Duodenal mucosa (tissue), 2 donors: Measurements from ENCODE around the gene NOL9.
"Not testable (repeated sequence)": the region's sequence is repeated elsewhere in the genome, so short reads cannot be mapped to it uniquely, and the experiment has no call there.

ENCODE experiments used
- H3K27ac ChIP-seq: one replicate; pipeline ENCODE4 v1.7.0; 2013; ENCODE audit warnings: low read depth, low read length
- H3K27me3 ChIP-seq, 2 donors: one replicate each; pipeline ENCODE4 v1.7.0; 2013; ENCODE audit warnings: low read length in 2 of 2, control low read depth in 1 of 2; ENCODE audit not compliant: insufficient read depth in 2 of 2, control insufficient read depth in 1 of 2
- H3K36me3 ChIP-seq, 2 donors: one replicate each; pipeline ENCODE4 v1.7.0; 2013; ENCODE audit warnings: low read length in 2 of 2, control low read depth in 1 of 2; ENCODE audit not compliant: insufficient read depth in 2 of 2, control insufficient read depth in 1 of 2
- H3K4me1 ChIP-seq, 2 donors: one replicate each; pipeline ENCODE4 v1.7.0; 2013; ENCODE audit warnings: low read length in 2 of 2, control low read depth in 1 of 2; ENCODE audit not compliant: insufficient read depth in 2 of 2, control insufficient read depth in 1 of 2
- H3K4me3 ChIP-seq, 2 donors: one replicate each; pipeline ENCODE4 v1.7.0; 2013; ENCODE audit warnings: low read length in 2 of 2, low read depth in 1 of 2
- H3K9ac ChIP-seq, 2 donors: one replicate each; pipeline ENCODE4 v1.7.0; 2013; ENCODE audit warnings: low read length in 2 of 2, low read depth in 1 of 2
- H3K9me3 ChIP-seq, 2 donors: one replicate each; pipeline ENCODE4 v1.7.0; 2013; ENCODE audit warnings: low read length in 2 of 2, control low read depth in 1 of 2; ENCODE audit not compliant: control insufficient read depth in 1 of 2

NOL9 gene

DNA sequence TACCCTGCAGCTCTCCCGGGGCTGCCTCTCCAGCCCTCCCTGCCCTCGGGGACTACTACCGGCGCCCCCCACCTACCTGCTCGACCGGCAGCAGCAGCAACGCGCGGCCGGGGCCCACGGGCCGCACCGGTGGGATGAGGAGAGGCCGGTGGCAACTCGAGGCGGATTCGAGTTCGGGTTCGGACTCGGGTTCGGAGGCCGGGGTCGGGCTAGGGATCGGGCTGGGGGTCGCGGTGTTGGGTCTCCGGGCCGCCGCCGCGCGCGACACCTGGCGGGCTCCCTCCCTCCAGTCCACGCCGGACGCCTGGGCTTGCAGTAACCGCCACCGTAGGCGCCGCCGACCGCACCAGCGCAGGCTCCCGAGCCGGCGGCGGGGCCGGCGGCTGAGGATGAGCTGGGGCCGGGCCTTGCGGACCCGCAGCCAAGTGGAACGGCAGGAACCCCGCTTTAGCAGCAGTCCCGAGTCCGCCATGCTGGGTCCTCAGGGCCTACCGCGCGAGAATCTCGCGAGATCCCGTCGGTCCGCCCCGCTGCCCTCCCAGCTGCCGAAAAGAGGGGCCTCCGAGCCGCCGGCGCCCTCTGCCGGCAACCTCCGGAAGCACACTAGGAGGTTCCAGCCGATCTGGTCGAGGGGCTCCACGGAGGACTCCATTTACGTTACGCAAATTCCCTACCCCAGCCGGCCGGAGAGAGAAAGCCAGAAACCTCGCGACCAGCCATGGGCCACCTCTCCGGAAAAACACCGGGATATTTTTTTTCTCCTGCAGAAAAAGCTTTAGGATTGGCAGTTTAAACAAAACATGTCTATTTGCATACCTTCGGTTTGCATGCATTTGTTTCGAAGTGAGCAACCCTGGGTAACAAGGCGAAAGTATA is at the start of gene NOL9:
NOL9 (minus strand) TSS at position 483 of the 876 bp plus-strand sequence; CDS start at position 472, 11 bp downstream.
- no peaks in the 10 kb centered on the region for H3K9me3 ChIP-seq
- peak within 1 kb of the TSS; percentile 83 to 92 for H3K4me3 ChIP-seq
- H3K36me3 ChIP-seq: peaks cover 4 to 10% of the 10 kb centered on the region in 2 donors
- H3K9ac ChIP-seq: peak within 1 kb of the TSS; percentile 87 to 90
- H3K27ac ChIP-seq: peak within 1 kb of the TSS; percentile 62
- no peaks in the 10 kb centered on the region for H3K27me3 ChIP-seq
- peaks cover 5 to 15% of the 10 kb centered on the region in 2 donors for H3K4me1 ChIP-seq

DNA sequence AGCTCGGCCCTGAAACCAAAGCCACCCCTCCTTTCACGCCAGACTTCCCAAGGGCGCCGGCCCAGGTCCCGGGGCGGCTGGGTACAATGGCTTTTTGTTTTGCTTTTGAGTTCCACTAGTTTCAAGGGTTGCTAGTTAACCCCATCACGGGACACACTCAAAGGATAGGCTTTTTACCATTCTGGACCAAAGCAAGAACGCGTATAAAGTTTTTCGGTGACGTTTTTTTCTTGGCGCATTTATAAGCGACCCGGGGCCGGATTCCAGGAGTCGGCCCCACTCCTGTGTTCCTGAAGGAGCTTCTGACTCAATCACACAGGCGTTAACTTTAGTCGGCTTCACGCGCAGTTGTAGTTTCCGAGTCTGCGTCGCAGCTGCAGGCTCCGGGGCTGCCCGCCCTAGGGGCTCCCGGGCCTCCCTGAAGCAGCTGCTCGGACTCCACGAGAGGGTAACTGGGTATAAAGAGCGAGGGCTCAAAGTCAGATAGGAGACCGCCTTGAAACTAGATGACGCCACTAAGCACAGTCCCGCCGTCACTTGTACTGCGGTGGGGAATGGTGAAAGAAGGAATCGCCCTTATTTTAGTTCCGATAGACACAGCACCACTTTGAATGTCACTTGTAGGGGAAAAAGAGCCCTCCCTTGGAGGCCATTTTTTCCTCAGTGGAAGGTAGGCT is 49.1 kb upstream of the NOL9 start:
- Histone ChIP-seq H3K9me3 (no peaks in the 10 kb centered on the region), H3K27me3 (no peaks in the 10 kb centered on the region), H3K4me1 (peaks cover 18 to 35% of the 10 kb centered on the region in 2 donors), H3K27ac (peak overlapping the region; percentile 97), H3K4me3 (peak overlapping the region; percentile 71 to 77), H3K36me3 (peaks cover 0 to 10% of the 10 kb centered on the region in 2 donors), H3K9ac (peak overlapping the region; percentile 76 to 93)

DNA sequence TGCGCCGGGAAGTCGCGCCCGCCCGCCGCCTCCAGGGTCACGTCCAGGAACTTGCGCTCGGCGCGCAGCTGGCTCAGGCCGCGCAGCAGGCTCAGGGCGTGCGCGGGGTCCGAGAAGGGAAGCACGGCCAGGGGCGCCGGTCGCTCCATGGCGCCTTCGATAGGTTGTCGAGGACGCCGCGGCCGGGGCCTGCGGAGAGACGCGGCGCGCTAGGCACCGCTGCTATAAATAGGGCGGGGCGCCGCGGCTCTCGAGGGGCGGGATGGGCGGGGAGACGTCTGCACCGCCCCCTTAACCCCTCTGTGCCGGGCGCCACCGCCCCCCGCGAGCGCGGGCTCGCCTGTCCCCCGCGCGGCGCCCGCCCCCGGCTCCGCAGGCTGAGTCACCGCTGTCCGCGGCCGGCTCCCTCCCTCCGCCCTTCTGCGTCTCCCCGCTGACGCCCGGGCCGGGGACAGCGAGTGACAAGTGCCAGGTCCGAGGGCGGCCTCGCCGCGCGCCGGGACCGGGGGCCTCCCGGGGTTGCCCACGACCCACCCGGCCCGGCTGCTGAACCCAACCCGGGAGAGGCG is 48.4 kb upstream of the NOL9 start, which contains the start of gene KLHL21:
KLHL21 (minus strand) TSS at position 201 of the 569 bp plus-strand sequence; CDS start at position 149, 52 bp downstream.
- Histone ChIP-seq H3K4me1 (peaks cover 18 to 35% of the 10 kb centered on the region in 2 donors), H3K9ac (peak within 1 kb of the TSS; percentile 90 to 93), H3K36me3 (peaks cover 3 to 15% of the 10 kb centered on the region in 2 donors), H3K9me3 (no peaks in the 10 kb centered on the region), H3K4me3 (peak within 1 kb of the TSS; percentile 71 to 95), H3K27ac (peak within 1 kb of the TSS; percentile 97), H3K27me3 (no peaks in the 10 kb centered on the region)

DNA sequence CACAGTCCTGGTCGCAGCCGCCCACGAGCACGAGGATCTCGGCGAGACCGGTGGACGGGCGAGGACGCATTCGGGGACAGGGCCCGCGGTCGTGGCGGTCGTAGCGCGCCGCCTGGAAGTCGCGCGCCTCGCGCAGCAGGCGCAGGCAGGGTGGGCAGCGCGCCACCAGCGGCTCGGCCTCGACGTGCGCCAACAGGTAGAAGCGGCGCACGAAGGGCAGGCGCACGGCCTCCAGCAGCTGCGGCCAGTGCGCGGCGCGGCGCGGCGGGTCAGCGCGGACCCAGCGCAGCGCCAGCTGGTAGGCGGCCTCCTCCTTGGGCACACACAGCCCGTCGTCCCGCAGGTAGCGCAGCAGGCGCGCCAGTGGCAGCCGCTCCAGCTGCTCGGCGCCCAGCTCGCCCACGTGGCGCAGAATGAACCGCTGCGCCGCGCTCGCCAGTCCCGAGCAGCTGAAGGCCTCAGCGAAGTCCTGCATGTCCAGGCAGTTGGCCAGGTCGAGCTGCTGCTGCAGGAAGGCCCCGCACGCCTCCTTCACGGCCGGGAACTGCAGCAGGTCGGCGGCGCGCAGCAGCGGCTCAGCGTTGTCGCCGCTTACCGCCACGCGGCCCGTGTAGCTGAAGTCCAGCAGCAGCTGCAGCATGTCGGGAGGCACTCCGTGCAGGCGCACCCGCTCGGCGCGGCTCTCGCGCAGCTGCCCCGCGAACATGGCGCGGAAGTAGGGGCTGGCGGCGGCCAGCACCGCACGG is 47.8 kb upstream of the NOL9 start:
- no peaks in the 10 kb centered on the region for H3K27me3 ChIP-seq
- peak overlapping the region; percentile 97 for H3K27ac ChIP-seq
- H3K9ac ChIP-seq: peak overlapping the region; percentile 87 to 90
- no peaks in the 10 kb centered on the region for H3K9me3 ChIP-seq
- H3K36me3 ChIP-seq: peaks cover 8 to 22% of the 10 kb centered on the region in 2 donors
- H3K4me1 ChIP-seq: peaks cover 21 to 35% of the 10 kb centered on the region in 2 donors
- peak overlapping the region; percentile 71 to 95 for H3K4me3 ChIP-seq

DNA sequence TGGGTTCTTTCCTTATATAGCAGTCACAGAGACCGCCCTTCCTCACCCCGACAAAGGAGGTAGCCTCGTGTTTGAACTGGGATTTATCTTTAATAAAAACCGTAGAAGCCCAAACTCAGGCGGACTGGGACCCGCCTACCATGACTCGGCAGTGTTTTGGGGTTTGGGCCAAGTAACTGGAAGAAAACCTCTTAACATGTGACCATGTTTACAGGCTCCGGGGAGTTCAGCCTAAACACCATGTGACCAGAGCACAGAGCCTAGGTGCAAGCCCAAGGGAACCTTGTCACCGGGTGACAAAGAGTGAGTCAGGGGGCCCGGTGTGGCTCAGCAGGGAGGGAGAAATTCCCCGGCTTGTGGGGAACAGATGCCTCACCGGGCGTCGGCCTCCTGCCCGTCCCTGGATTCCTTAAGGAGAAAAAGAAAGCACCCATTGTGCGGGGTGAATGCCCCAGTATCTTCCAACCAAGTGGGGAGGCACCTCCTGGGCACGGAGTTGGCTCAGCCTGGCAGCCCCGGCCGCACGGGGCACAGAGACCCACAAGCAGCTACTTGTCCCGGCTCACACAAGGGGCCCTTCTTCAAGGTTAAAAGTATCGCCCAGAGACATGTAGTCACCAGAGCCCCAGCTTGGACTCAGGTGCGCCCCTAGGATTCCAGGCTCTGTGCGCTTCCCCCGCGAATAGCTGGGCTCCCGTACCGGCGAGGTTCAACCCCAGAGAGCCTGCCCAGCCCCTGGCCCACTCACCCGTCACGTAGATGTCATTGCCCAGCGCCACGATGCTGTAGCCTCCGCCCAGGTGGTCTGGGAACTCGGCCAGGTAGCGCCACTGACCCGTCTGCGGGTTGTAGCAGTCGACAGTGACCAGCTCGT is 47.0 kb upstream of the NOL9 start:
- Histone ChIP-seq H3K9ac (peak overlapping the region; percentile 87 to 90), H3K27me3 (no peaks in the 10 kb centered on the region), H3K36me3 (peaks cover 16 to 30% of the 10 kb centered on the region in 2 donors), H3K9me3 (no peaks in the 10 kb centered on the region), H3K4me1 (peaks cover 21 to 35% of the 10 kb centered on the region in 2 donors), H3K27ac (peak overlapping the region; percentile 97), H3K4me3 (peak overlapping the region; percentile 71 to 95)

DNA sequence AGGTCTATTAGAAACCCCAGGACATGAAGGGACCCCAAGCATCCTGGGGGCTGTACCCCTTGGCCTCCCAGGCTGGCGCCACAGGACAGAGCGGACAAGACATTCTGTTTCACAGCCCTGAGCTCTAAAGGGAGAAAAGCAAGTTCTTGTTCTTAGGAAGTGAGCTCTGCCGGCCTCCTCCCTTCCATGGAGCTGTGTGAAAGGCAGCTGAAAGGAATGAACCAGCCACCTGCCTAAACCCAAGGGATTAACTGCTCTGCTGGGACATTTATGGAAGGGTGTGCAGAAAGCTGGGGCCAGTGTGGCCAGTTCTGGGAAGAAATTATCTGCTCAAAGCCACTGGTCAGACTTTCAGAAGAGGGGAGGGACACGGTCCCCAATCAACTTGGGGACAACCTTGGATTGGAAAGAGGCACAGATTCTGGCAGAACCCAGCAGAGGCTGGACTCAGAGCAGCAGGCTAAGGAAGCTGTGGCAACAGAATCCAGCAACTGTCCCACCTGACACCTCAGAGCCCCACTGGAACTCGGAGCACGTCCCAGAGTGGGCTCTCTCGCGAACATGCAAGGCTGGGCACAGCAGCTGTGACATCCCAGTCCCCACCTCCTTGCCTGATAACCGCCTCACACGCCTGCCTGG is 46.2 kb upstream of the NOL9 start:
- Histone ChIP-seq H3K4me1 (peaks cover 21 to 35% of the 10 kb centered on the region in 2 donors), H3K27ac (peak overlapping the region; percentile 54), H3K9ac (peak overlapping the region; percentile 87 to 90), H3K9me3 (no peaks in the 10 kb centered on the region), H3K27me3 (no peaks in the 10 kb centered on the region), H3K36me3 (peaks cover 20 to 37% of the 10 kb centered on the region in 2 donors), H3K4me3 (peak overlapping the region; percentile 71 to 95)

DNA sequence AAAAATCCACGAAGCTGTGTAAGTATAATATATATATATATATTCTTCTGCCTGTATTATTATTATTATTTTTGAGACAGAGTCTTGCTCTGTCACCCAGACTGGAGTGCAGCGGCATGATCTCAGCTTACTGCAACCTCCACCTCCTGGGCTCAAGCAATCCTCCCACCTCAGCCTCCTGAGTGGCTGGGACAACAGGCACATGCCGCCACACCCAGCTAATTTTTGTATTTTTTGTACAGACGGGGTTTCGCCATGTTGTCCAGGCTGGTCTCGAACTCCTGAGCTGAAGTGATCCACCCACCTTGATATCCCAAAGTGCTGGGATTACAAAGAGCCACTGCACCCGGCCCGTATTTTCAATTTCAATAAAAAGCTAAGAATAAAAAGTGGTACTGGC is 45.7 kb upstream of the NOL9 start:
- Histone ChIP-seq H3K36me3 (peaks cover 24 to 43% of the 10 kb centered on the region in 2 donors), H3K4me1 (peaks cover 21 to 35% of the 10 kb centered on the region in 2 donors), H3K4me3 (peak overlapping the region; percentile 71 to 95), H3K9ac (peak overlapping the region in 1 of 2 donors; percentile 87)
- not testable (repeated sequence) for H3K9me3 ChIP-seq, H3K27ac ChIP-seq, H3K27me3 ChIP-seq

DNA sequence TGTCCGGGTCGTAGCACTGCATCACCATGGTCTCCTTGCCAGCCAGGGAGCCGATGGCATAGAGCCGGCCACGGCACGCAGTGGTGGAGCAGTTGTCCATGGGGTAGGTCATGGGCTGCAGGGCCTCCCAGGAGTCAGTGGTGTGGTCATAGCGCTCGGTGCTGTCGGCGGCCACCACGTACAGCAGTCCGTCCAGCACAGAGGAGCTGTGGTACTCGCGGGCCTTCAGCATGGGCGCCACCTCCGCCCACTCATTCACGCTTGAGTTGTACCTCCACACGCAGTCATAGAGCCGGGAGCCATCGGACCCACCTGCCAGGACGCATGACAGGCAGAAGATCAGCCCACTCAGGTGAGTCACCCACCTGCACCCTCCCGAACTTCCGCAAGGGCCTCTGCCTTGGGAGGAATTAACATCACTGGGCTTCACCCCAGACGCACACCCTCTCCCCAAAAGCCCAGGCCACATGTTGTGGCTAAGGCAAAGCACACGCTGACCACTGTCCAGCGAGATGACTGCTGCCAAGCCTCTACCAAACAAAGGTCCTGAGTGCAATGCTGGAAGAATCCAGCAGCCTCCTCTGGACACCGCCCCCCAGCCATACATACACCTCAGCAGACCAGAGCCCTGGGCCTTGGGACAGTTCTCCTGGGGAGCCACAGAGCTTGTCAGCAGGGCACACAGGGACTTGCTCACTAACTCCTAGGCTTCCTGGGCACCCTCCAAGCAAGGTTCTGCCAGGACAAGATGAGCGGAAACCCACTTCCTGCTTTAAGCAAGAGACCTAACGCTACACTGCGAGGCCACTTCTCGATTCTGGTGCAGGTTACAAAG is 45.0 kb upstream of the NOL9 start:
- H3K9me3 ChIP-seq: no peaks in the 10 kb centered on the region
- no peak overlapping the region for H3K27ac ChIP-seq
- H3K9ac ChIP-seq: peak overlapping the region in 1 of 2 donors; percentile 25
- peaks cover 19 to 34% of the 10 kb centered on the region in 2 donors for H3K4me1 ChIP-seq
- no peaks in the 10 kb centered on the region for H3K27me3 ChIP-seq
- peaks cover 25 to 46% of the 10 kb centered on the region in 2 donors for H3K36me3 ChIP-seq
- peak overlapping the region; percentile 51 to 95 for H3K4me3 ChIP-seq
